ENCODE data around the gene TIPRL. TPM values are rescaled to one million over a fixed set of nuclear protein-coding genes. Genes with fewer than 3 reads are reported as not detected.
A peak's percentile ranks its signal among the peaks of the same experiment; 100 is the strongest.

TIPRL gene
- total and polyA plus RNA-seq, 2 of the 8 experiments (the other 6 are each of a cell fraction or from before 2014, with no cell fraction given), result 8.1 to 27.4 TPM

- TF ChIP-seq, protein P1, sequence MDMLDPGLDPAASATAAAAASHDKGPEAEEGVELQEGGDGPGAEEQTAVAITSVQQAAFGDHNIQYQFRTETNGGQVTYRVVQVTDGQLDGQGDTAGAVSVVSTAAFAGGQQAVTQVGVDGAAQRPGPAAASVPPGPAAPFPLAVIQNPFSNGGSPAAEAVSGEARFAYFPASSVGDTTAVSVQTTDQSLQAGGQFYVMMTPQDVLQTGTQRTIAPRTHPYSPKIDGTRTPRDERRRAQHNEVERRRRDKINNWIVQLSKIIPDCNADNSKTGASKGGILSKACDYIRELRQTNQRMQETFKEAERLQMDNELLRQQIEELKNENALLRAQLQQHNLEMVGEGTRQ (IDR thresholded peaks at IDR 0.05; ENCODE audit: low read length), result no peak
- TF ChIP-seq SP4 (IDR thresholded peaks at IDR 0.05; ENCODE audit: low read length) (no peak), JUND (IDR thresholded peaks at IDR 0.05; ENCODE audit: low read length) (no peak), NRF1 (IDR thresholded peaks at IDR 0.05; ENCODE audit: low read depth, low read length) (no peak), EGR1 (IDR thresholded peaks at IDR 0.05; ENCODE audit: borderline replicate concordance, low read depth, low read length) (no peak), ATF2 (IDR thresholded peaks at IDR 0.05; ENCODE audit: low read length) (no peak), CEBPB (IDR thresholded peaks at IDR 0.05; ENCODE audit: low read depth, low read length) (no peak), SIX5 (IDR thresholded peaks at IDR 0.05; ENCODE audit: low read depth, low read length) (no peak), TAF1 (IDR thresholded peaks at IDR 0.05; ENCODE audit: low read depth, low read length) (peak; percentile 8; the same call in 1 of the 2 replicates), BRCA1 (IDR thresholded peaks at IDR 0.05; ENCODE audit: low read depth, low read length) (no peak), POLR2AphosphoS5 (IDR thresholded peaks at IDR 0.05; ENCODE audit: low read depth, low read length) (no peak), MAX (IDR thresholded peaks at IDR 0.05) (peak; percentile 41; the same call in 1 of the 2 replicates), SRF (IDR thresholded peaks at IDR 0.05; ENCODE audit: low read depth, low read length) (no peak), CHD2 (IDR thresholded peaks at IDR 0.05; ENCODE audit: low read length) (no peak), SP2 (IDR thresholded peaks at IDR 0.05; ENCODE audit: low read length) (no peak), TBP (IDR thresholded peaks at IDR 0.05; ENCODE audit: low read depth, low read length) (no peak), CBX5 (IDR thresholded peaks at IDR 0.05; ENCODE audit: low read depth, low read length) (no peak), ZNF274 (IDR thresholded peaks at IDR 0.05; ENCODE audit: borderline replicate concordance, extremely low read depth, low read length) (no peak)
- TF ChIP-seq, protein P2, sequence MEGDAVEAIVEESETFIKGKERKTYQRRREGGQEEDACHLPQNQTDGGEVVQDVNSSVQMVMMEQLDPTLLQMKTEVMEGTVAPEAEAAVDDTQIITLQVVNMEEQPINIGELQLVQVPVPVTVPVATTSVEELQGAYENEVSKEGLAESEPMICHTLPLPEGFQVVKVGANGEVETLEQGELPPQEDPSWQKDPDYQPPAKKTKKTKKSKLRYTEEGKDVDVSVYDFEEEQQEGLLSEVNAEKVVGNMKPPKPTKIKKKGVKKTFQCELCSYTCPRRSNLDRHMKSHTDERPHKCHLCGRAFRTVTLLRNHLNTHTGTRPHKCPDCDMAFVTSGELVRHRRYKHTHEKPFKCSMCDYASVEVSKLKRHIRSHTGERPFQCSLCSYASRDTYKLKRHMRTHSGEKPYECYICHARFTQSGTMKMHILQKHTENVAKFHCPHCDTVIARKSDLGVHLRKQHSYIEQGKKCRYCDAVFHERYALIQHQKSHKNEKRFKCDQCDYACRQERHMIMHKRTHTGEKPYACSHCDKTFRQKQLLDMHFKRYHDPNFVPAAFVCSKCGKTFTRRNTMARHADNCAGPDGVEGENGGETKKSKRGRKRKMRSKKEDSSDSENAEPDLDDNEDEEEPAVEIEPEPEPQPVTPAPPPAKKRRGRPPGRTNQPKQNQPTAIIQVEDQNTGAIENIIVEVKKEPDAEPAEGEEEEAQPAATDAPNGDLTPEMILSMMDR (IDR thresholded peaks at IDR 0.05; ENCODE audit: control extremely low read depth in 1 of 3, insufficient read depth in 1 of 3, low read depth in 1 of 3, low read length in 3 of 3), result no peak
Observed at GRCh38 chr1:168136709-168137514, 41.9 kb upstream of the TIPRL start, which contains the start of gene GPR161 (continued).
